ENCODE data around the gene CNGA1.

DNA sequence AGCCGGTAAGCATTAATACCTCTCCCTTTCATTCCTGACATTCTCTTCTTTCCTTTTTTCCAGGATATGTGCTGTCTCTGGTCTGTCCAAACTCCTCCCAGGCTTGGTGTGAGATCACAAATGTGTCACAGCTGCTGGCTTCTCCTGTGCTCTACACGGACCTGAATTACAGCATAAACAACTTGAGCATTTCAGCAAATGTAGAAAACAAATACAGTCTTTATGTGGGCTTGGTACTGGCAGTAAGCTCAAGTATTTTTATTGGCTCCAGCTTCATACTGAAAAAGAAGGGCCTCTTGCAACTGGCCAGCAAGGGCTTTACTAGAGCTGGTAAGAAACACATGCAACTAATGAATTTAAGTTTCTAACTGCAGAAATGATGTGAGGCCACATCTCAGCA lies 8.5 kb upstream of the CNGA1 start:
- TF ChIP-seq GATA2 (IDR thresholded peaks at IDR 0.05; ENCODE audit: low read depth, low read length) = no peak
- TF ChIP-seq GATA3 (IDR thresholded peaks at IDR 0.05; ENCODE audit: low read depth, low read length) = no peak

Measured in SH-SY5Y (cell line).